T-cell (primary cell): Measurements from ENCODE around the gene SPINK1. TPM values are rescaled to one million over a fixed set of nuclear protein-coding genes. Genes with fewer than 3 reads are reported as not detected.
"Not testable (repeated sequence)": the region's sequence is repeated elsewhere in the genome, so short reads cannot be mapped to it uniquely, and the experiment has no call there.

Source experiments
- ATAC-seq, 4 experiments: fragments of 200-7000 bp in 3 of 4; fragments of 150-1000 bp in 1 of 4; cut with Tn5 transposase; replicated peaks in 1 of 4; 1 replicate in 3 of 4; 2 replicates in 1 of 4; pipeline ENCODE4 v1.10.0; 2021; ENCODE audit warnings: moderate library complexity in 3 of 4, mild to moderate bottlenecking in 2 of 4, moderate number of reproducible peaks in 1 of 4
- CTCF ChIA-PET, 2 donors: fragments of 300-600 bp; sonication (Branson Sonifier 250); formaldehyde crosslinking; loops; one replicate each; lab custom pipeline; 2022; ENCODE audit warnings: antibody characterized with exemption in 2 of 2; lab: Charles Lee
- POLR2A ChIA-PET, 2 donors: fragments of 300-600 bp; sonication (Branson Sonifier 250); formaldehyde crosslinking; loops; one replicate each; lab custom pipeline; 2022; ENCODE audit warnings: antibody characterized with exemption in 2 of 2; lab: Charles Lee
- DNase-seq, 35 experiments: peaks; one replicate each; pipeline versions ENCODE4 v3.0.0 to v3.0.0-alpha.2; 2013 to 2023
- H3K27ac ChIP-seq: one replicate; pipeline ENCODE4 v1.5.1; 2013; ENCODE audit warnings: low read length
- H3K27me3 ChIP-seq, 2 experiments: replicated peaks in 1 of 2; 1 replicate in 1 of 2; 2 replicates in 1 of 2; pipeline versions ENCODE4 v1.6.1 to v1.7.0; 2013; ENCODE audit warnings: low read length in 1 of 2, mixed read lengths in 1 of 2; ENCODE audit not compliant: control insufficient read depth in 2 of 2, insufficient read depth in 2 of 2; ENCODE audit errors: extremely low read depth in 1 of 2
- H3K36me3 ChIP-seq, 2 donors: 1 replicate in 1 of 2; 2 replicates in 1 of 2; pipeline versions ENCODE4 v1.6.1 to v1.7.0; 2013; ENCODE audit warnings: low read length in 1 of 2; ENCODE audit not compliant: control insufficient read depth in 2 of 2, insufficient read depth in 1 of 2; ENCODE audit errors: extremely low read depth in 1 of 2
- H3K4me1 ChIP-seq, 2 experiments: 1 replicate in 1 of 2; 2 replicates in 1 of 2; pipeline versions ENCODE4 v1.6.1 to v1.7.0; 2013; ENCODE audit warnings: low read length in 2 of 2, mixed read lengths in 1 of 2; ENCODE audit not compliant: insufficient read depth in 2 of 2, control insufficient read depth in 1 of 2; ENCODE audit errors: extremely low read depth in 1 of 2
- H3K4me3 ChIP-seq, 2 donors: 1 replicate in 1 of 2; 2 replicates in 1 of 2; pipeline versions ENCODE4 v1.5.1 to v1.7.0; 2013; ENCODE audit warnings: mild to moderate bottlenecking in 2 of 2, low read length in 1 of 2, moderate library complexity in 1 of 2; ENCODE audit not compliant: control insufficient read depth in 1 of 2; ENCODE audit errors: extremely low read depth in 1 of 2
- H3K9me3 ChIP-seq: 2 replicates; pipeline ENCODE4 v1.7.0; 2013
- H3K27ac Mint-ChIP-seq, 2 donors: one replicate each; pipeline ENCODE4 v1.8.0; 2020 to 2021; ENCODE audit warnings: mild to moderate bottlenecking in 2 of 2, mixed read lengths in 2 of 2
- H3K27me3 Mint-ChIP-seq, 2 donors: one replicate each; pipeline ENCODE4 v1.8.0; 2021 to 2022; ENCODE audit warnings: mixed read lengths in 2 of 2
- H3K36me3 Mint-ChIP-seq: one replicate; pipeline ENCODE4 v1.8.0; 2021; ENCODE audit warnings: mixed read lengths
- H3K4me1 Mint-ChIP-seq, 3 donors: one replicate each; pipeline ENCODE4 v1.8.0; 2020 to 2022; ENCODE audit warnings: mixed read lengths in 3 of 3, mild to moderate bottlenecking in 1 of 3
- H3K4me3 Mint-ChIP-seq, 3 donors: one replicate each; pipeline ENCODE4 v1.8.0; 2020 to 2022; ENCODE audit warnings: mild to moderate bottlenecking in 3 of 3, mixed read lengths in 3 of 3, moderate library complexity in 3 of 3
- H3K9me3 Mint-ChIP-seq, 3 donors: one replicate each; pipeline ENCODE4 v1.8.0; 2020 to 2022; ENCODE audit warnings: mixed read lengths in 3 of 3
- WGBS: methylation state at CpG from one replicate; pipeline ENCODE4 v1.1.5; 2013; ENCODE audit warnings: missing lambda C conversion rate; ENCODE audit not compliant: insufficient coverage; 5-methylcytosine and 5-hydroxymethylcytosine counted together
- total RNA-seq, 35 experiments: library from RNA in 6 of 35; stranded (reverse) in 6 of 35; fragments of 120-200 nt in 1 of 35; gene quantifications; one replicate each; pipeline versions ENCODE4 v1.2.1 to v1.2.4 and lab custom pipeline; 2013 to 2026

The SPINK1 gene
- total RNA-seq, 5 donors from 2014 or later (not counting 1 experiment from before 2014, with no cell fraction given), result 7.4 to 8.8 (median 8.8) TPM; not detected in 2

GRCh38 chr5:147874910-147875367, 43.5 kb upstream of the SPINK1 start:
- no peak for ATAC-seq

GRCh38 chr5:147874118-147874875, 42.8 kb upstream of the SPINK1 start:
- H3K27ac ChIP-seq, H3K4me1 Mint-ChIP-seq, H3K36me3 ChIP-seq, ATAC-seq, H3K4me3 Mint-ChIP-seq, POLR2A ChIA-PET, H3K4me3 ChIP-seq, H3K27me3 ChIP-seq, H3K9me3 ChIP-seq, H3K4me1 ChIP-seq, DNase-seq, H3K9me3 Mint-ChIP-seq, H3K27me3 Mint-ChIP-seq, H3K27ac Mint-ChIP-seq, CTCF ChIA-PET, H3K36me3 Mint-ChIP-seq: not testable (repeated sequence)
- WGBS, result 97% methylated on average over 3 of the region's 8 CpGs

More at GRCh38 chr5:147874910-147875367, 43.5 kb upstream of the SPINK1 start:
- DNase-seq, result no peak
- no peak overlapping the region for H3K4me3 Mint-ChIP-seq
- no peaks in the 10 kb centered on the region for H3K9me3 ChIP-seq
- WGBS, result 100% methylated on average over 1 of the region's 3 CpGs
- ChIA-PET POLR2A (no interaction called here), CTCF (no interaction called here)
- H3K36me3 Mint-ChIP-seq, result no peaks in the 10 kb centered on the region
- no peaks in the 10 kb centered on the region for H3K4me1 ChIP-seq
- H3K9me3 Mint-ChIP-seq, result no peaks in the 10 kb centered on the region
- no peak overlapping the region for H3K27ac Mint-ChIP-seq
- no peaks in the 10 kb centered on the region for H3K36me3 ChIP-seq
- no peak overlapping the region for H3K4me3 ChIP-seq
- no peaks in the 10 kb centered on the region for H3K4me1 Mint-ChIP-seq
- H3K27me3 Mint-ChIP-seq, result peaks cover 4 to 5% of the 10 kb centered on the region in 2 donors
- H3K27me3 ChIP-seq, result no peaks in the 10 kb centered on the region
- H3K27ac ChIP-seq, result no peak overlapping the region

DNA sequence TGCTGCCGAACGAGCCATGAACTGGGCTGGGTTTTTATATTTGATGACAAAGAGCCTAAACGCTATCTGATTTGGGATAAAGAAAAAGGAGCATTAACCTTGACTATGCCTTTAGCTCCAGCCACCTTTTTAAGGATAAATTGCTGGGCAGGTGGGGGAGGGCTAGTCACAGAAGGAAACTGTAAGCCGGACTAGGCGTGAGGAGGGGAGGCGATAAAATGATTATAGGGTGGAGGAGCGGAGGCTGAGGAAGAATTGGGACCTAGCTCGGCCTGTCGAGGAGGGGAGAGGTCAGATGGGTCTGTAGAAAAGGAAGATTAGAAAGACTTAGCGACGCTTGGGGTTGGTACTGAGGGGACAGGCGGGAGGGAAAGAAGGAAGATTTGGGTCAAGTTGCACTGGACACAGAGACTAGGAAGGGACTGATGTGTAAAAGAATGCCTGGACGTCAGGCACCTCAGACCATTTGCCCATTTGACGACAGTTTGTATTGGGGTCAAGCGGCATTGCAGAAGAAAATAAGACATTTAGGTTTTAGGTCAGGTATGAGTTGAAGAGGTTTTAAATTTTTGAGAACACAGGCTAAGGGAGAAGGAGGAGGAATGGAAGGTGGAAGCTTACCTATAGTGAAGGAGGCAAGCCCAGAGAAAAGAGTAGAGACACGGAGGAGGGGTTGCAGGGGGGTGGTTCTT, 41.4 kb upstream of the SPINK1 start:
- H3K27me3 Mint-ChIP-seq, H3K36me3 ChIP-seq, CTCF ChIA-PET, ATAC-seq, POLR2A ChIA-PET, H3K4me3 Mint-ChIP-seq, H3K27me3 ChIP-seq, H3K4me1 Mint-ChIP-seq, H3K9me3 Mint-ChIP-seq, H3K9me3 ChIP-seq, H3K4me3 ChIP-seq, H3K27ac Mint-ChIP-seq, H3K4me1 ChIP-seq, H3K27ac ChIP-seq, H3K36me3 Mint-ChIP-seq, DNase-seq: not testable (repeated sequence)
- WGBS, result 82% methylated on average over 8 of the region's 16 CpGs

DNA sequence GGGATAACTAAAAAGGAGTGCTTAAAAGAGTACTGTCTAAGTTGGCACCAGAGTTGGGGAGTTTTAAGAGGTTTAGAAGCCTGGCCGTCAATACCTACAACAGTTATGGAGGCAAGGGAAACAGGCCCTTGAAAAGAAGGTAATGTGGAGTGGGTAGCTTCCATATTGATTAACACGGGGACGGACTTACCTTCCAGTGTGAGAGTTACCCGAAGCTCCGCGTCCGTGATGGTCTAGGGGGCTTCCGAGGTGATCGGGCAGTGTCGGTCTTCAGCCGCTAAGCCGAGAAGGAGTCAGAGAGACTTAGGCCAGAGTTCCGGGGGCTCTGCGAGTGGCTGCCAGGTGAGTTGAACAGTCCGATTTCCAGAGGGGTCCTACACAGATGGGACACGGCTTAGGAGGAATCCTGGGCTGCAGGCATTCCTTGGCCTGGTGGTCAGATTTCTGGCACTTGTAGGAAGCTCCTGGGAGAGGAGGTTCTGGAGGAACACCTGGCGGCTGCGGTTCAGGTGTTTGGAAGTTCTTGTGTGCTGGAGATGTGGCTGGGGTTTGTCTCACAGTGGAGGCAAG, 40.6 kb upstream of the SPINK1 start:
- H3K36me3 Mint-ChIP-seq, H3K9me3 ChIP-seq, ATAC-seq, H3K4me1 ChIP-seq, H3K9me3 Mint-ChIP-seq, DNase-seq, H3K27ac ChIP-seq, H3K4me3 Mint-ChIP-seq, CTCF ChIA-PET, H3K36me3 ChIP-seq, H3K4me3 ChIP-seq, H3K4me1 Mint-ChIP-seq, H3K27me3 ChIP-seq, POLR2A ChIA-PET, H3K27me3 Mint-ChIP-seq, H3K27ac Mint-ChIP-seq: not testable (repeated sequence)
- 86% methylated on average over 10 of the region's 18 CpGs for WGBS

DNA sequence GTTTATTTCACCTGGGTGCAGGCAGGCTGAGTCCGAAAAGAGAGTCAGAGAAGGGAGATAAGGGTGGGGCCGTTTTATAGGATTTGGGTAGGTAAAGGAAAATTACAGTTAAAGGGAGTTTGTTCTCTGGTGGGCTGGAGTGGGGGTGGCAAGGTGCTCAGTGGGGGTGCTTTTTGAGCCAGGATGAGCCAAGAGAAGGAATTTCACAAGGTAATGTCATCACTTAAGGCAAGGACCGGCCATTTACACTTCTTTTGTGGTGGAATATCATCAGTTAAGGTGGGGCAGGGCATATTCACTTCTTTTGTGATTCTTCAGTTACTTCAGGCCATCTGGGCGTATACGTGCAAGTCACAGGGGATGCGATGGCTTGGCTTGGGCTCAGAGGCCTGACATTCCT, 38.4 kb upstream of the SPINK1 start:
- H3K27ac Mint-ChIP-seq, POLR2A ChIA-PET, DNase-seq, H3K36me3 ChIP-seq, H3K4me3 Mint-ChIP-seq, H3K27me3 Mint-ChIP-seq, H3K4me1 Mint-ChIP-seq, H3K9me3 Mint-ChIP-seq, H3K4me3 ChIP-seq, H3K27me3 ChIP-seq, H3K36me3 Mint-ChIP-seq, H3K9me3 ChIP-seq, CTCF ChIA-PET, H3K27ac ChIP-seq, ATAC-seq, H3K4me1 ChIP-seq: not testable (repeated sequence)
- 71% methylated on average over 2 of the region's 6 CpGs for WGBS

DNA sequence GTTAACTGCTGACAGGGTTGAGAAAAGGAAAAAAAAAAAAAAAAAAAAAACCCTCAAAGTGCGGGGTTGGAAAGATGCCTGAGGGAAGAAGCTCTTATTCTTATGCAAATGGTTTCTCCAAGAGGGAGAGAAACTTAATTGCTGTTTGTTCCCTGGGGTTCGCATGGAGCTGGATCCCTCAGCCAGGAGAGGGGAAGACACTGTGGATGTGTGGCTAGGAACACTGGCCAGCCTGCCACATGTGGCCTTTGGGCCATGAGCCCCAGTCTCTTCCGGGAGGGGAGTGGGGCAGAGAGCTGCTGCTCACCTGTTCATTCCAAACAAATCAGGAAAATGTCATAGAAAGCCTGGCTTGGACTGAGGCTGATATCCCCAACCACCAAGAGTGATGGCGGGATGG, 37.6 kb upstream of the SPINK1 start:
- Histone ChIP-seq H3K27me3 (no peaks in the 10 kb centered on the region), H3K36me3 (no peaks in the 10 kb centered on the region), H3K9me3 (no peaks in the 10 kb centered on the region), H3K4me3 (no peak overlapping the region), H3K27ac (no peak overlapping the region), H3K4me1 (no peaks in the 10 kb centered on the region)
- WGBS, result no CpG with 5 or more reads among the region's 4 CpGs
- ChIA-PET CTCF (interaction anchor here in 1 of 2 donors (0.7 kb wide), 1 partner anchor 9 kb away, joined by 6 read pairs; no protein-coding TSS in a partner anchor), POLR2A (no interaction called here)
- no peak overlapping the region for H3K27ac Mint-ChIP-seq
- no peaks in the 10 kb centered on the region for H3K36me3 Mint-ChIP-seq
- DNase-seq (no peak), ATAC-seq (no peak)
- H3K27me3 Mint-ChIP-seq, result peaks cover 3 to 5% of the 10 kb centered on the region in 2 donors
- no peaks in the 10 kb centered on the region for H3K9me3 Mint-ChIP-seq
- H3K4me1 Mint-ChIP-seq, result no peaks in the 10 kb centered on the region
- H3K4me3 Mint-ChIP-seq, result no peak overlapping the region
